C1 segment of cervical spinal cord (tissue), 14 donors: Measurements from ENCODE around the gene DIPK1C.
"Not testable (repeated sequence)": the region's sequence is repeated elsewhere in the genome, so short reads cannot be mapped to it uniquely, and the experiment has no call there.

Experiments
- DNase-seq, 14 donors: peaks; one replicate each; lab custom pipeline; 2025; lab: John Stamatoyannopoulos, UW

The DIPK1C gene

GRCh38 chr18:74457043-74457724, at the start of gene DIPK1C:
DIPK1C (minus strand) TSS chr18:74457308; CDS start chr18:74457259, 49 bp downstream.
- DNase-seq = peak in 9 of 14 donors; percentile 33 to 82 (median 55)

GRCh38 chr18:74506448-74507084, 49.5 kb upstream of the DIPK1C start:
- no peak for DNase-seq

GRCh38 chr18:74505776-74506175, 48.7 kb upstream of the DIPK1C start:
- no peak for DNase-seq

- DNase-seq = no peak
Measured at GRCh38 chr18:74503137-74503536, 46.0 kb upstream of the DIPK1C start.

- DNase-seq = no peak
Measured at GRCh38 chr18:74501386-74501785, 44.3 kb upstream of the DIPK1C start.

- not testable (repeated sequence) for DNase-seq
Measured at GRCh38 chr18:74500774-74501173, 43.7 kb upstream of the DIPK1C start.

DNA sequence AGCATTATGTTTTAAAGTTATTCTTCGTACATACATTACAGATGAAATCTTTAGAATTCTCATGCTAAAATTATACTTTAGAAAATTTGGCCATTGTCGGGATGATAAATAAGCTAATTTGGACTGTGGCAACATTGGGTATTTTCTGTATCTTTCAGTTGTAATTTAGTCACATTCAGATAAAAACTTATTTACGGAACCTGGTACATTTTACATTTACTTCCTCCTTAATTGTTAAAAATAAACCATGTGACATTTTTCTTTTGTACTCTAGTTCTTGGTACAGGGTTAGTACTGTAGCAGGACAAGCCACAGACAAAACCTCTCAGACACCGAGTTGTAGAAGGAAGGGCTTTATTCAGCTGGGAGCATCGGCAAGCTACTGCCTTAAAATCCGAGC, 43.3 kb upstream of the DIPK1C start:
- DNase-seq = no peak

DNA sequence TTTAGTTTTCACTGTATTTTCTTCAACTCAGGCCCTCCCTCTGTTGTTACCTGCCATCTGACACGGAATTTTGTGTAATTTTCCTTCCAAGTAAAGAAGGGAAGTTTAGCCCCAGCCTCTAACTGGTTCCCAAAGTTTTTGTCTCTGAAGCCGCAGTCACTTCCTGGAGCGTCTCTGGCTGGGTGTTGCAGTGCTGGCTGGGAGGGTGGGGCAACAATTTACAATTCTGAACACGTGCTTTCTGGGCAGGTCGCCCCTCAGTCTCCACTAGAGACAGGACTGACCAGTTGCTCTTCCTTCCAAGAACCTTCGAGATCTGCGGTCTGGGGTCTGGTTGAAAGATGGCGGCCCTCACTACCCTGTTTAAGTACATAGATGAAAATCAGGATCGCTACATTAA, 42.5 kb upstream of the DIPK1C start:
- DNase-seq = peak in 8 of 14 donors; percentile 27 to 87 (median 69)

- peak in 7 of 14 donors; percentile 30 to 70 (median 50) for DNase-seq
Measured at GRCh38 chr18:74498712-74499627, 41.9 kb upstream of the DIPK1C start.

DNA sequence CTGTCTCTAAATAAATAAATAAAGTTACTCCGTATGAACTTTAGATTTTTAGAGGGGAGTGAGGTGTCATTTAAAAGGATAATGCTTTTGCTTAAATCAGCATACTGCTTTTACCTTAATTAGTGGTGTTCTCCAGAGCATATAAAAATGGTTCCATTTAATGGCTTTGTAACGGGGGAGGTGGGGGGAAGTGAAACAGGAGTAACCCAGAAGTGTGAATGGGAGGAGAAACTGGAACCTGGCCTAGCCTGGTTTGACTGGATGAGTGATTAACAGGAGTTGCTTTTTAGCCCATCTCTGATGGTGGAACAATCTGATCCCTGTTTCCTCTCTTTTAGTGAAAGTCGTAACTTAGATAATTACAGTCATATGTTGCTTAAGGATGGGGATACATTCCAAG, 40.7 kb upstream of the DIPK1C start:
- no peak for DNase-seq

GRCh38 chr18:74497324-74497676, 40.2 kb upstream of the DIPK1C start:
- DNase-seq = no peak

- peak in 5 of 14 donors; percentile 64 to 86 (median 77) for DNase-seq
Measured at GRCh38 chr18:74496508-74497323, 39.6 kb upstream of the DIPK1C start.

GRCh38 chr18:74495581-74496507, 38.7 kb upstream of the DIPK1C start, which contains the start of gene CNDP2:
CNDP2 (plus strand) TSS chr18:74496363; CDS start chr18:74499974, 3,611 bp downstream.
- DNase-seq = peak; percentile 89 to 100 (median 98)

DNA sequence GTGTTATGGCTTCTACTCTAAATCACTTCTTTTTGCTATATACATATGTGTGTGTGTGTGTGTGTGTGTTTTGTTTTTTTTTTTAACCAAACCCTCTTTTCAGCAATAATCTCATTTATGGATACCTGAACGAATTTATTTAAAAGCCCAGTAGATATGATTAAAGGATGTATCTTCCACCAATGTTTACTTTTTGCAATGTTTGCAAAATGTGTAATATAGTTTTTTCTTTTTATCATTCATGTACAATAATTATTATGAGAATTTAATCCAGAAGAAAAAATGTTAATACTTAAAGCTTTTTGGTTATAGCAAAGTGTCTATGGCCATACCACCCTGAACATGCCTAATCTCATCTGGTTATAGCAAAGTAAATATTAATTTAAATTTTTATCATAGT, 37.4 kb upstream of the DIPK1C start:
- DNase-seq = no peak

DNA sequence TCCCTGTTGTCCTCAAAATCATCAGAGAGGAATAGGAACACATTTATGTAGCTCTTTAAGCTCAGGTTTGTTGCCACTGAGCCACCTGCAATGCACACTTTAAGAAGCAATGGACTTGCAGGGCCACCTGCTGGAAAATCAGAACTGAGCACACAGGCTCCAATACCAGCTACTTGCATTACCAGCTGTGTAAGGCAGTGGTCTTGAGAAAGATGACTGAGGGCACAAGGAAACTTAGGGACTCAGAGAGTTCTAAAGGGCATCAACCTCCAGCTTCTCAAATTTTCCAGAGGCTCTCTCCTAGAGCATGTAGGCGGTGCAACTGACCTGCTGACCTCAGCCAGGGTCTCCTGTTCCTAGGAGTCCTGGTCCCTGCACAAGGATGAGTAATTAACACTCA, 36.6 kb upstream of the DIPK1C start:
- DNase-seq = peak in 1 of 14 donors; percentile 24

GRCh38 chr18:74492259-74492658, 35.2 kb upstream of the DIPK1C start:
- DNase-seq = no peak

DNA sequence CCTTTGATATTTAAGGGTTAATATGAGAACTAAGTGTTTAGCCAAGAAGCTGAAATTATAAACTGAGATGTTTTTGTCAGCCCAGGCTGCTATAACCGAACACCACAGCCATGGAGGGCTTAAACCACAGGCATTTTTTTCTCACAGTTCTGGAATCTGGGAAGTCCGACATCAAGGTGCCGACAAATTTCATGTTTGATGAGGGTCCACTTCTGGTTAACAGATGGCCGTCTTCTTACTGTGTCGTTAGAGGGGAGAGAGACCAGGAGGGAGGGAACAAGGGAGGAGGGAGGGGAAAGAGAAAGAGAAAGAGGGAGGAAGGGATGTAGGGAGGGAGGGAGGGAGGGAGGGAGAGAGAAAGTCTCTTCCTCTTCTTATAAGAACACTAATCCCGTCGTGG, 32.6 kb upstream of the DIPK1C start:
- no peak for DNase-seq

DNA sequence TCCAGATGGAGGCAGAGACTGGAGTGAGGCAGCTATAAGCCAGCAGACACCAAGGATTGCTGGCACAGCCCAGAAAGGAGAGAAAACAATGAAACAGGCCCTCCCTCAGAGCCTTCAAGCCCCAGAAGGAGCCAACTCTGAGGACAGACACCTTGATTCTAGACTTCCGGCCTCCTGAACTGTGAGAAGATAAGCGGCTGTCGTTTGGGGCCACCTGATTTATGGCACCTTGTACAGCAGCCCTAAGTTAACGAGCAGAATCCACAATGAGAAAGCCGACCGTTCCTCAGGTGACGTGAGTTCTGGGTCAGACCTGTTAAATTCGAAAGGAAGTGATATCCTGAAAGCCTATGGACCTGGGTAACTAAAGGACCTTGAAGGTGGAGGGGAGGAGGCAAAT, 31.8 kb upstream of the DIPK1C start:
- DNase-seq = no peak

DNA sequence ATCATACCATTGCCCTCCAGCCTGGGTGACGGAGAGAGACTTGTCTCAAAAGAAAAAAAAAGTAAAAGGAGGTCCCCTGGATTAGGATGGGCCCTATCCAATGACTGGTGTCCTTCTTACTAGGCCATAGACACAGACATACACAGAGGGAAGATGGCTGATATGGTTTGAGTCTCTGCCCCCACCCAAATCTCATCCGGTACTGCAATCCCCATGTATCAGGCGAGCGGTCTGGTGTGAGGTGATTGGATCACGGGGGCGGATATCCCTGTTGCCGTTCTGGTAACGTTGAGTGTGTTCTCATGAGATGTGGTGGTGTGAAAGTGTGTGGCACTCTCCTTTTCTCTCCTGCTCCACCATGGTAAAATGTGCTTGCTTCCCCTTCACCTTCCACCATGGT, 31.2 kb upstream of the DIPK1C start:
- no peak for DNase-seq
